ENCODE measurements around the gene PIP5K1B.

DNA sequence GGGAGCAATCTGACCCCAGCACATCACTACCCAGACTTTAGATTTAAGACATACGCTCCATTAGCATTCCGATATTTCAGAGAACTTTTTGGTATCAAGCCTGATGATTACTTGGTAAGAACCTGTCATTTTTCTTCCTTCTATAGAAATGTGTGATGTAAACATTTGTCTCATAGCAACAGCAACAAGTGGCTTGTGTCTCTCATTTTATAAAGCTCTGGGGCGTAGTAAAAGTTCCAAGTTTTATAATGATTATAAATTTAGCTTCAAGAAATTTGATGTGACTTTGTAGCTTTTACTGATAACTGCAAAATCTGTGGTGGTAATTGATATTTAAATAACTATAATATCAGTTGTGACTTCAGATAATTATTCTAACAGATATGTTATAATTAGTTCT is 171.6 kb downstream of the PIP5K1B start:
- TF ChIP-seq, protein P1, sequence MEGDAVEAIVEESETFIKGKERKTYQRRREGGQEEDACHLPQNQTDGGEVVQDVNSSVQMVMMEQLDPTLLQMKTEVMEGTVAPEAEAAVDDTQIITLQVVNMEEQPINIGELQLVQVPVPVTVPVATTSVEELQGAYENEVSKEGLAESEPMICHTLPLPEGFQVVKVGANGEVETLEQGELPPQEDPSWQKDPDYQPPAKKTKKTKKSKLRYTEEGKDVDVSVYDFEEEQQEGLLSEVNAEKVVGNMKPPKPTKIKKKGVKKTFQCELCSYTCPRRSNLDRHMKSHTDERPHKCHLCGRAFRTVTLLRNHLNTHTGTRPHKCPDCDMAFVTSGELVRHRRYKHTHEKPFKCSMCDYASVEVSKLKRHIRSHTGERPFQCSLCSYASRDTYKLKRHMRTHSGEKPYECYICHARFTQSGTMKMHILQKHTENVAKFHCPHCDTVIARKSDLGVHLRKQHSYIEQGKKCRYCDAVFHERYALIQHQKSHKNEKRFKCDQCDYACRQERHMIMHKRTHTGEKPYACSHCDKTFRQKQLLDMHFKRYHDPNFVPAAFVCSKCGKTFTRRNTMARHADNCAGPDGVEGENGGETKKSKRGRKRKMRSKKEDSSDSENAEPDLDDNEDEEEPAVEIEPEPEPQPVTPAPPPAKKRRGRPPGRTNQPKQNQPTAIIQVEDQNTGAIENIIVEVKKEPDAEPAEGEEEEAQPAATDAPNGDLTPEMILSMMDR (conservative IDR thresholded peaks at IDR 0.05 in 1 of 2, IDR thresholded peaks at IDR 0.05 in 1 of 2; ENCODE audit: extremely low read depth in 1 of 2, insufficient read depth in 1 of 2, low read depth in 1 of 2, low read length in 2 of 2) = no peak
- no peak for TF ChIP-seq EZH2 (IDR thresholded peaks at IDR 0.05; ENCODE audit: borderline replicate concordance, low read length)

Data from mammary epithelial cell (primary cell).